GM18909 (cell line): ENCODE data around the gene ANKRD60.

Experiments used
- ATAC-seq: cut with Tn5 transposase; IDR thresholded peaks from one replicate; pipeline ENCODE4 v1.9.1; 2021; ENCODE audit warnings: mild to moderate bottlenecking; ENCODE audit not compliant: unreplicated experiment, poor library complexity

ANKRD60 gene, protein sequence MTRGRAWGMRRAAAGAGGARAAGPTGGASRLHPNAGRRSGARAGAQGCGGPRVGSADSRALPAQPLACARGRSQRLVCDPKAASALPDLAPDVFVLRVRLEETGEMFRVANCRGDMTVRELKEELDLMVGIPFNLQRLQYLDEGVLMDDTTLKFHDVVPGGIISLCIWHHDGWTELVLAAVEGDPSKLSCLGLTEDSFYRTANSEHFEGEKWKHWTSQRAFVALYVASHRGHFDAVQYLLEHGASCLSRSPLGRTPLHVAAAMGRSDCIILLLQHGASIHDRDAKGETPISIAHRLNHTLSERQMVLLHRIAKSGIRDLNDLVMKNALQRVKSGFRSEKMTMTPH

DNA sequence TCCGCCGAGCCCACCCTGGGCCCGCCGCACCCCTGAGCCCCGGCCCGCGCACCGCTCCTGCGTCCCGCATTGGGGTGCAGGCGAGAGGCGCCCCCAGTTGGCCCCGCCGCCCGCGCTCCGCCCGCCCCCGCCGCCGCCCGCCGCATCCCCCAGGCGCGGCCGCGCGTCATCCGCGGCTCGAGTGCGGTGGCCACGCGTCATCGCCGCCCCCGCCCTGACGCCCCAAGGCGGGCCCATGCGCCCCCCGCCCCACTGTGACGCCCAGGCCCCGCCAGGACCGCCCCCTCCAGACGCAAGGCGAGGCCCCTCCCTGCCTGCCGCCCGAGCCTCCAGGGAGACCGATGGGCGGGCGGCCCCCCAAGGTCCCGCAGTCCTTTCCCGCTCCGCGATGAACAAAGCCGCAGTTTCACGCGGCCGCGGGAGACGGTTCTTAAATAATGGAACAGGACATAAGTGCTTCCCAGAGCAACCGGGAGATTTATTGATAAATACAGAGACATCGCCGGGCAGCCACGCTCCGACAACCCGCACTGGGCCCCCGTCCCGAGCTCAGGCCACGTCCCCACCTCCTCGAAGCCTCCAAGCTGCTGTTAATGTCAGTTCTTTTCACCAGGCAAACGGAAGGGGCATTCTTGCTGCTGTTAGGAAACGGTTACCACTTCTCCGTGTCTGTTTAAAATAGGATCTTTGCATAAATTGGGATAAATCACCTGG lies at the start of gene ANKRD60:
TSS of gene ANKRD60 (minus strand) at position 170 of the 714 bp plus-strand sequence. CDS start at position 170, 0 bp downstream.
- no peak for ATAC-seq

DNA sequence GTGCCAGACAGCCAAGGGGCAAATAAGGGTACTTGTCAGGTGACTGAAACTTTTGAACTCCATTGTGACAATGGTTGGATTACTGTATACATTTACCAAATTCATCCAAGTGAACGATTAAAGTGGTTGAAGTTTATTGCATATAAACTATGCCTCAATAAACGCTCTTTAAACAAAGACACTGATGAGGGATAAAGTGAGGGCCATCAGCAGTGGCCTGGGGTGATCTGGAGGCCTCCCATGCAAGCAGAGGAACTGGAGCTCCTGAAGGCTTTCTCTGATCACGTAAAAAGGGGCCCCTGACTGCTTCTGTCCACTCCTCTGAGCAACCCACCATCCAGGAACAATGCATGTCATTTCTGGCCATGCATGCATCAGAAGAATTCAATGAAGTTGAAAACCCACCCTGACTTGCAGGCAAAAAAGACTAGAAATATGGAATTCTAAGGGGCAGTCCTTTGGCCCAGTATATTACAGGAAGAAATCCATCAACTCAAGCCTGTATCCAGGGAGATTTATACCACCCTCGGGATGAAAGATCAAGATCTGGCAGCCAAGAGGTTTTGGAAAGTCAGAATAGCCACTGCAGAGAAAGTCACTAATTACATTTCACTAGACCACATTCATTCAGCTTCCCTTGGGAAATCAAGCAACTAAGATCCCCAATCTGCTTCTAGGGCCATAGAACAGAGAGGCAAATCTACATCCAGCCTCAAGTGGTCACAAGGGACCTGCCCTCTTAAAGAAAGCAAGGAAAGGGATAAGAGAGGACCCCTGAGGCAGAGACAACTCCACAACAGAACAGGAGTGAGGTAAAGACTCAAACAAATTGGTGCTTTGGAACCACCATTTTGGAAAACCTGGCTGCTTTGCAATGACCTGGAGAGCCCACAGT lies 49.4 kb upstream of the ANKRD60 start:
- ATAC-seq: no peak

DNA sequence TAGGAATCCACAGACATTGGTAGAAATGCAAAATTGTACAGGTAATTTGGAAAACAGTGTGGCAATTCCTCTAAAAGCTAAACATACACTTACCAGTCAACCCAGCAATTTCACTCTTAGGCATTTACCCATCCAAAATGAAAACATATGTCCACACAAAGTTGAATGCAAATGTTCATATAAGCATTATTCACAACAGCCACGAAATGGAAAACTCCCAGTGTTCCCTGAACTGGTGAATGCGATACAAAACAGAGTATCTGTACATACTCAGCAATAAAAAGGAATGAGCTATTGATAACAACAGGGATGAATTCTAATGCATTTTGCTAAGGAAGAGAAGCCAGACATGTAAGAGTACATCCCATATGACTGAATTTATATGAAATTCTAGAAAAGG lies 48.7 kb upstream of the ANKRD60 start:
- no peak for ATAC-seq

DNA sequence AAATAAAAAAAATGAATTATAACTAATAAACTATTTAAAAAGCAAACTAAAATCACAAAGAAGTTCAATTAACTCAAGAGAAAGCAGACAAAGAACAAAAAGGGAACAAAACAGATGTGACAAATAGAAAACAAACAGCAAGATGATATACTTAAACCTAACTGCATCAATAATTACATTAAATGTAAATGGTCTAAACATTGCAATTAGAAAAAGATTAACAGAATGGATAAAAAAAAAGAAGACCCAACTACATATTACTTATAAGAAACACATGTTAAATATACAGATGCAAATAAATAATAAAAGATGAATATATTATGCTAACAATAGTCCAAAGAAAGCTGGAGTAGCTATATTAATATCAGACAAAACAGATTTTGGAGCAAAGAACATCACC lies 45.9 kb upstream of the ANKRD60 start:
- no peak for ATAC-seq

DNA sequence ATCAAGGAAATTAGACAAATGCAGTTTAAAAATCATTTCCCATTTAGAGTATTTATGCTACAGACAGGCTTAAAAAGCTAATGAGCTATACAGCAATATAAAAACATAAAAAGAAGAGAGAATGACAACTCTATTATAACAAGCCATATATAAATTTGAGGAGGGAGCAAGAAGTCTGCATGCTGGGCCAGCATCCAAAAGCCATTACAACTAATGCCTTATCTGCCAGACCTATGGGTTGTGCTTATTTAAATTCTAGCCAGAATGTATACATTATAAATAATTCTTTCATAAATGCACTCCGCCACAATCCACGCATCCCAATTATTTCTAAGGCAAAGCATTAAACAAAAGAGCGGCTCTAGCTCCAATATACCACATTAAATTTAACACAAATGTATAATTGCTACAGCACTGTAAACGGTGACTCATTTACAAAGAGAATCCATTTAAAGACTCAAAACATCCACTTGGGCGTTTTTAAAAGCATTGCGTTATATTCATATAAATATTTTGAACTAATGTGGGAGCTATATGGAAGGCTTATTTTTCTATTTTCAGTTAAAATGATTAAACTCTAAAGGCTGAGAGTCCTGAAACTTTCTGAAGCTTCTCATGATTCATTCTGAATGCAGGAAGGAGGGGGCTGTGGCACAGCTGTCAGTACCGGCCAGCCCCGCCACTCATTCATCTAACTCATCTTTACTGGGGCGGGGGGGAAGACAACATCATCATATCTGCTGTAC lies 43.3 kb upstream of the ANKRD60 start:
- ATAC-seq: no peak

DNA sequence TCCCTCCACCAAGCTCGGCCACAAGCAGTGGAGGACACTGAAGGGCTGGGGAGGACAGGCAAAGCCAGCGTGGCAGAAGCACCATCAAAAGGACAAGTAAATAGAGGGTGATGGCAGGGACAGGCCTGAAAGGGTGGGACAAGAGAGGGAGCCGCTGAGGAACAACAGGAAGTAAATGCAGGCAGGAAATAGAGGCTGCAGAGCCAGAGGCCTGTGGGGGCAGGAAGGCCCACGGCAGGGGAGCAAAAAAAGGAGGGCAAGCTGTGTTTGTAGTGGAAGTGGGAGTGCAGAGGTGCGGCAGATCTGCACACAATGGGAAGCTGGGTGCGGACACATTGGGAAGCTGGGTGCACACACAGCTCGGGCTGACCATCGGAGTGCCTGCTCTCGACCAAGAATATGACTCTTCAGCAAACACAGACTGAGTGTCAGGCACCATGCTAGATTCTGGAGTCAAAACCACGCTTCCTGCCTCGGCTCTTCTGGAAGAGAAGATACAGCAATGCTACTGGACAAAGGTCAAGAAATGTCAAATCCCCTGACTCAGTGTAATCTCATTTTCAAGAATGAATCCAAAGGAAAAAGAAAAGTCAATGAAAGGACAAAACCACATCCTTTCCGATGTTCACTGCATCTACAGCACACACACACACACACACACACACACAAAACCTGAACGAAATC lies 40.6 kb upstream of the ANKRD60 start:
- no peak for ATAC-seq

DNA sequence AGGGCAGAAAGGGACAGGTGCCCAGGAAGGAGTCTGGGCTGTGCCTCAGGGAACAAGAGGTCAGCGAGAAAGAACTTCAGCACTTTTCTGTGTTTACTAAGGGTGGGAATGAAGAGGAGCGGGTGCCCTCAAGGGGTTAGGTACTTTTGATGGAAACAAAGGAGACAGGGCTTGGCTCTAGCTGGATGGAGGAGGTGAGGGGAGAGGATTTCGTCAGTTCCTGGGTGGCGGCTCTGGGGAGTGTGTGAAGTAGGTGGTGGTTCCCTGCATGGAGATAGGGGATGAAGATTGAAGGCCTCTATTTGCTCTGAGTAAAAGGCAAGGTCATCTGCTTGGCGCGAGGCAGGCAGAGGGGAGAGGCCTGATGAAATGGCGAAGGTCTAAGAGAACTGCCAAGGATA lies 40.0 kb upstream of the ANKRD60 start:
- ATAC-seq: no peak

DNA sequence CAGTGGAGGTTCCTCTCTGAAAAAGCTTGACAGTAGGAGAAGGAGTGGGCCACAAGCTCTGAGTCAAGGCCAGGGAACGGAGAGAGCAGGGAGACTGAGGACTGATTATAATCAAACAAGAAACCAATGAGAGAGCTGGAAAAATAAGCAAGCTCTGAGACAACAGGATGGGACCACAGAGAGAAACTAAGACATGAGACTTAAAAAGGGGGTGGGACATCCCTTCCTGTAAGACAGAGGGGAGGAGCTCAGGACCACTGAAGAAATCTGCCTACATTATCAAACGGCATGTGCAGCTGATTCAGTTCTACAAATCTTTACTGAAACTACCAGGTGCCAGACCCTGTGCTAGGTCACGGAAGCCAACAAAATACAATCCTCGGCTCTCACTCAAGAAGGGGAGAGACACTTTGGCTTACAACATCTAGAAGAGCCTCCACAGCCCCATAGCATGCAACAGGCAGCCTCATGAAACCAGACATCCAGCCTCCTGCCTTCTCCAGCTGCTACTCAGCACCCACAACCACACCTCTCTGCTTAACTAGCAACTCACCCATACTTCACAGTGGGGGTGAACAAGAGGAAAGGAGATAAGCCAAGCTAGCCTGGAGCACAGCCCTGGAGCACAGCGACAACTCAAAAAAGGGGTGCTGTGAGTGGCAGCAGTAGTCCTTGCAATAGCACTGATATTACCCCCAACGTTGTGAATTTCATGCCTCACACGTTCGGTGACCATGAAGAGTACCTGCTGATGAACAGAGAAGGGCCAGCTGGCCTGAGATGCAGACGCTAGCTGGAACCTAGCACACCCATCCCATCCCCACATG lies 39.1 kb upstream of the ANKRD60 start:
- ATAC-seq: no peak

DNA sequence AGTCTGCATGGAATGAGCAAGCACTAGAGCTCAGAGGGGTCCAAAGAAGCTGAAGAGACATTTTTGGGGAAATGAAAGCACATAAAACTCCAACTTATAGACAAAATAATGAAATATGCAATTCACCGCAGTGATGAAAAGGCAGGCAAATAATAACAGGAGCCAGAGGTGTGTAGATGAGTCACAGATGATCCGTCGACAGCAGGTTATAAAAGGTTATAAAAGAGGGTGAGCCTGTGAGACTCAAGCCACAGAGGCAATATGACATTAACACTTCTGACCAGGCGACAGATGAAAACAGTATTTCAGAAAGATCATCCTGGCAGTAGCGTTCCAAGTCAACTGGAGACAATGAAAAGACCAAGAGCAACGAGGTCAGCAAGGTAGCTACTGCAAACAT lies 35.8 kb upstream of the ANKRD60 start:
- ATAC-seq: no peak

DNA sequence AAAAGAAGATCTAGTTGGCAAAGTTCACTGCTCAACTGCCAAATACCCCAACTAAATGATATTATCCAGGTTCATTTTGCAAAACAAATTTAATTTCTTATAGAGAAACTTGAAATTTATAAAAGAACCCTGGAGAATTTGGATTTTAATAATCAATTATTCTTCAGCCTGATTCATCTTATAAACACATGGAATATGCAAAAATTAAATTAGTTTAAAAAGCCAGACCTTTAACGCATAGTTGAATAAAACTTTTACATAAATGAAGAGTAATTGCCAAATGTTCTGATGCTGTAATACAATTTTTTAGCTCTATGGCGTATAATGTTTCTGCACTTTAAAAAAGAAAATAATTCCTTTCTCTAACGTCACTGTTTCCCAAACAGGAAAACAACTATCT lies 33.2 kb upstream of the ANKRD60 start:
- ATAC-seq: no peak

DNA sequence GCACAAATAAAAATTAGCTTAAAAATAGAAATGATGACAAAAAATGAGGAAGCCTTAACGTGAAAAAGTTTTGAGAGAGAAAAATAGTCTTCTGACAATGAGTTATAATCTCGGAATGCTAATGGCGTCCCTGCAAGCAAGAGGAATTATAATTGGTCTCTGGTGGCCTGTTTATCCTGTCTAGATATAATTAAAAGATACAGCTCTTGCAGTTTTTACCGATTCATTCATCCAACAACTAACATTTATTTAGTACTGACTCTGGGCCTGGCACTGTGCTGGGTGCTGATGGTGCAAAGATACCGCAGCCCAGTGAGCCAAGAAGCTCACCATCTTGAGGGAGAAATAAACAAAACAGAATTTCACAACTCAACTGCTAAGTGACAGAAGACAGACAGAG lies 31.6 kb upstream of the ANKRD60 start:
- no peak for ATAC-seq

DNA sequence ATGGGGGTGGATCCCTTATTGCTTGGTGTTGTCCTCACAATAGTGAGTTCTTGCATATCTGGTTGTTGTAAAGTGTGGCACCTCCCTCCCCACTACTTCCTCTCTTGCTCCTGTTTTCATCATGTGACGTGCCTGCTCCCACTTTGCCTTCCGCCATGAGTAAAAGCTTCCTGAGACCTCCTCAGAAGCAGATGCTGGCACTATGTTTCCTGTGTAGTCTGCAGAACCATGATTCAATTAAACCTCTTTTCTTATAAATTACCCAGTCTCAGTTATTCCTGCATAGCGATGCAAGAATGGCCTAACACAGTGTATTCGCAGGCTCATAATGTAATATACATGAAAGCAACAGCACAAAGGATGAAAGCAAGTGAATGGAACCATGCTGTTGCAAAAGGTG lies 28.4 kb upstream of the ANKRD60 start:
- no peak for ATAC-seq

DNA sequence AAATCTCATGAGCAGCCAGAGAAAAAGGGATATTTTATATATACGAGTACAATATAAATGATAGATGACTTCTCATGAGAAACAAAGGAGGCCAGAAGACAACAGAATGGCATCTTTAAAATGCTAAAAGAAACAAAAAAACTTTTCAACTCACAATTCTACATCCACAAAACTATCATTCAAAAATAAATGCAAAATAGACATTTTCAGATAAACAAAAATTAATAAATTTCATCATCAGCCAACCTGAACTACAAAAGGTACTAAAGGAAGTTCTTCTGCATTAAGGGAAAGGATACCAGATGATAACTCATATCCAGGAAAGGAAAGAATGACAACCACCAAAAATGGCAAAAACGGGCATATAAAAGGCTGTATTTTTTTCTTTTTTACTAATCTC lies 27.9 kb upstream of the ANKRD60 start:
- ATAC-seq: no peak

DNA sequence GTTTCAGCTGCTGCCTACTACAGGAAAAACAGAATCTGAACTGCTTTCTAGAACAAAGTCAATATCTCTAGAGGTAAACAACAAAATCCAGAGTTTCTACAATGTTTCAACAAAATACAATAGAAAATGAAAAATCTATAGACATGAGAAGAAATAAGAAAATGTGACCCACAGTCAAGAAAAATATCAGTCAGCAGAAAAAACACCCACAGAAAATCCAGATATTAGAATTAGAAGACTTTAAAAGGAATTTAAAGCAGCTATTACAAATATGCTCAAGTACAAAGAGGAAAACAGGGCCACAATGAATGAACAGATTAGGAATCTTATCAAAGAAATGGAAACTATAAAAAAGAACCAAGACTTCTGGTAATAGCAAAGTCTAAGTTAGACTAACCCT lies 26.4 kb upstream of the ANKRD60 start:
- no peak for ATAC-seq

DNA sequence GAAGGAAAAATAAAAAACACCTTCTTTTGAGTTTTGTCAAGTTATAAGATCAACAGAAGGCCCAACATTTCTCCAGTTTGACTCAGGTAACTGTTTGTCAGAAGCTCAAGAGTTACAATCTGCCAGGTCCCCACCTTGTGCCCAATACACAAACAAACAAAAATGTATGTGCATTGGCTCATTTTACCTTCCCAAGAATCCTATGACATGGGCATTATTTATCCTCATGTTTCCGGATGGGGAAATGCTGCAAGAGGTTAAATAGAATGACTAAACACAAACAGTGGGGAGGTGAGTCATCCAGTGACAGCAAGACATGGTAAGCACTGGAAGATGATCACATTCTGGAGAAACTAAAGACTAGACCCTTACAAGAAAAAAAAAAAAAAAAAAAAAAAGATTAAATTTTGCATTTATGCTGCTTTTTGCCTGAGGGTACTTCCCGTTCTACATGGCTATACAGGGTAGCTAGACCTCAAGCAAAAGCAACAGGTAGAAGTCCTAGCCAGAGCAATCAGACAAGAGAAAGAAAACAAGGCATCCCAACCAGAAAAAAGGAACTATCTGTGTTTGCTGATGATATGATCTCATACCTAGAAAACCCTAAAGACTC lies 23.6 kb upstream of the ANKRD60 start:
- ATAC-seq: no peak

DNA sequence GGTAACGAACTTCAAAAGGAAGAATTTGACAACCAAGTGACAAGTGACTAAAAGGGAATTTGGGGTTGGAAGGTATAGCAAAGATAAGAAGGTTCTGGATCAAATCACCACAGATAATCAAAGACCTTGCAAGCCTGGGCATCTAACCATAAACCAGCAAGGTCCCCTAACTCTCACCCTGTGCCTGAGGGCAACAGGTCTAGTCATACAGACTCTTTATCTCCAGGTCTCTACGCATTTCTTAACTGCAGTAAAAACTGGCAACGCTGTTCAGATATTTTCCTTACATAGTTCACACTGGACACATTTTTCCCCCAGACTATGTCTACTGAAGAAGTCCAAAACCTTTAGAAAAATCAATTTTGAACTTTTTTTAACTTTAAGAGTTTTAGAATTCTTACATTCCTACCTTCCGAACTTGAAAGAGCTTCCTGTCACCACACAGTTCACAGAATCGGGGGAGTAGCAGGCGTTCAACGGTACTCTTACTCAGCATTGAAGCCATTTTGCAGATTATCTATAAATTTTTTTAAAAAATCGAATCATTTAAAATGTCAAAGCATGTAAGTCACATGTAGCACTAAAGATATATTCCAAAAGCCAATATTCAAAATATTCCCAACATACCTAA lies 23.0 kb upstream of the ANKRD60 start:
- ATAC-seq: no peak

DNA sequence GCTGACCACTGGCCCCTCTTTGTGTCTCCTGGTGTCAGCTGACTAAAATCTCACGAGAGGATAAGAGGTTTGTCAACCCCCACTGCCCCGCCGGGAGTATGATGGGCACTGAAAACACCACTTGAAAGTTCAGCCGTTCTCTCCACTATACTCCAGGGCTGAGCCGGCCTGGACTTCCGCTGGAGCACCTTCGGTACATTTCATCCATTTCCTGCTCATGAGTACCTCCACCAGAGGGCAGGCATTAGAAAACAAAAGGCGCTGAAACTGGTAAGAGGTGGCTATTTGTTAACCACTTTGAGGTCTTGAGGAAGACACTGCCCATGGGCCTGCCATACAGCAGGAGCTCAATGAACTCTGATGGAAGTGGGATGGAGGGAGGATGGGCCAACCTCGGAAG lies 17.9 kb upstream of the ANKRD60 start:
- no peak for ATAC-seq

DNA sequence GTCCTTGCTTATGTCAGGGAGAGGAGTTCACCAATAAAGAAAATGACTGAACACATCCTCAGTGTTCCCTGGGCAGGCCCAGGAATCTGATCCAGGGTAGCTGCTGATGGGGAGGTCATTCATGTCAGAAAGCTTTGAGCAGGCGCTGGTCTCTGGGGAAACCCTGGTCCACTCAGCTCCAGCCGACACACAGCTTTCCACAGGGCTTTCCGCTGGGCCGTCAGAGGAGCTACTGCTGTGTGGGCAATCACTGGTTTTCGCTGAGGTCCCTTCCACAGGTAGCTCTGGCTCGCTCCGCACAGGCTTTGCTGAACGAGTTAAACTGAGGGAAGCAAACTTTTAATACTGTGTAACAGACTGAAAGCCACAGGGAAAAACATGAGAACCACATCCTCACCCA lies 17.5 kb upstream of the ANKRD60 start:
- no peak for ATAC-seq
